Motor neuron (in vitro differentiated cells): ENCODE results near the gene VPS8. TPM values are rescaled to one million over a fixed set of nuclear protein-coding genes. Genes with fewer than 3 reads are reported as not detected.

Experiments used
- ATAC-seq, 8 experiments: fragments of 200-7000 bp; cut with Tn5 transposase; replicated peaks in 6 of 8; 2 replicates each; pipeline ENCODE4 v1.8.0; 2021; ENCODE audit warnings: mild to moderate bottlenecking in 8 of 8, moderate library complexity in 8 of 8
- H3K27ac ChIP-seq, 2 donors: fragments of 250-450 bp; sonication (Bioruptor Pico); 2 replicates each; pipeline ENCODE4 v1.9.0; 2021; ENCODE audit warnings: antibody characterized with exemption in 2 of 2, mild to moderate bottlenecking in 2 of 2, moderate library complexity in 1 of 2
- H3K4me1 ChIP-seq, 2 donors: fragments of 250-450 bp; sonication (Bioruptor Pico); replicated peaks in 1 of 2; 2 replicates each; pipeline ENCODE4 v1.6.1; 2021; ENCODE audit warnings: antibody characterized with exemption in 2 of 2, mild to moderate bottlenecking in 2 of 2, moderate library complexity in 1 of 2
- H3K4me3 ChIP-seq, 5 donors: fragments of 250-450 bp; sonication (Bioruptor Pico); 2 replicates each; pipeline ENCODE4 v1.9.0; 2021; ENCODE audit warnings: antibody characterized with exemption in 5 of 5, mild to moderate bottlenecking in 5 of 5, moderate library complexity in 4 of 5
- WGBS, 10 experiments: fragments of 450-650 bp; shearing (Covaris generic); methylation state at CpG; one replicate each; pipeline ENCODE4 v1.0.0; 2022; 5-methylcytosine and 5-hydroxymethylcytosine counted together
- in situ Hi-C, 9 experiments: fragments of 400-800 bp; cut with MboI; loops; one replicate each; pipeline ENCODE4 v1.15.0; 2021; ENCODE audit warnings: low sequenced_read_pairs in 9 of 9, low pct_unique_long_range_greater_than_20kb in 2 of 9; ENCODE audit not compliant: unreplicated experiment in 9 of 9
- total RNA-seq, 8 experiments: library from RNA; unstranded; fragments of 300-600 nt; gene quantifications; 2 replicates each; pipeline versions ENCODE4 v1.2.3 to v1.2.4, GENCODE V29; 2022

The VPS8 gene
- total RNA-seq, 8 experiments from 2014 or later = 32.0 to 86.0 (median 56.7) TPM

DNA sequence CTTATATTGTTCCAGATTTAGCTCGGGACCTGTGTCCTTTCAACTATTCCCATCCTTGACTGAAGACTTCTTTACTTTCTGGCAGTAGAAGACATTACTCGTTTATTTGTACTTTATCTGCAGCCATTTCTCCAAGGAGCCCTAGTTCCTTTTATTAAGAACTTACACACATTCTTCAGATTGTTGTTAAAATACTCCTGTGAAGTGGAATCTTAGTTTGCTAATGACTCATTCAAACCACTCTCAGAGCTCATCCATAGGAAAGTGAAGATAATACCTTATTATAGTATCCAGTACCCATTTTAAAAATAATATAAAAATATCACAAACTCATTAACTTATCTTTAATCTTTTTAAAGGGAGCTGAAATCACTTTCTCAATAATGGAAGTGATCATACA lies 277.4 kb downstream of the VPS8 start:
- Histone ChIP-seq H3K4me3 (no peak overlapping the region), H3K4me1 (peaks cover 0 to 4% of the 10 kb centered on the region in 2 donors), H3K27ac (no peak overlapping the region)
- 33 to 93% (median 68%) methylated on average over 1 to 2 of the region's 2 CpGs for WGBS, 10 experiments
- in situ Hi-C loops = no loop called here
- no peak for ATAC-seq

- in situ Hi-C loops = no loop called here
- H3K4me3 ChIP-seq = no peak overlapping the region
- H3K4me1 ChIP-seq = peaks cover 1 to 4% of the 10 kb centered on the region in 2 donors
- no peak overlapping the region for H3K27ac ChIP-seq
- peak in 1 of 8 experiments; percentile 8 for ATAC-seq
Observed at GRCh38 chr3:185089751-185090150, 277.8 kb downstream of the VPS8 start.

DNA sequence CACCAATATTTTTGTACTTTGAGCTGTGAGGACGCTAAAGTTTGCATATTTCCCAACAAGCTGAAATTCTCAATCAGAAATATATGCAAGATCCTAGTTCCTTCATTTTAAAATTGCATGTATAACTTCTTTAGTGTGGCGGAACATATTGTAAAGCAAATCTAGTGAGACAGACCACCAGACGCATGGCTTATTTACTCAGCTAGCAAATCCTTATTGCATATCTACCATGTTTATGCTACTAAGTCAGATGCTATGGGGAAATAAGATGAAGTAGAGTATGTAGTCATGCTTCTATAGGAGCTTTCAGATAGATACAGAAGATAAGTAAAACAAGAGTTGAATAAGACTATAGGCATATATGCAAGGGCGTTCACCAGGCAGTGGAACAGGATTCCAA lies 278.8 kb downstream of the VPS8 start:
- ATAC-seq = peak in 1 of 8 experiments; percentile 75
- Histone ChIP-seq H3K27ac (no peak overlapping the region), H3K4me1 (peaks cover 0 to 4% of the 10 kb centered on the region in 2 donors), H3K4me3 (no peak overlapping the region)
- 10 to 96% (median 62%) methylated on average over 1 to 4 of the region's 4 CpGs; no CpG with 5 or more reads in 1 of the 10 experiments for WGBS, 10 experiments
- in situ Hi-C loops = no loop called here

- in situ Hi-C loops = no loop called here
- no peak for ATAC-seq
- peaks cover 0 to 4% of the 10 kb centered on the region in 2 donors for H3K4me1 ChIP-seq
- no peak overlapping the region for H3K27ac ChIP-seq
- H3K4me3 ChIP-seq = no peak overlapping the region
Observed at GRCh38 chr3:185093116-185093515, 281.1 kb downstream of the VPS8 start.

- 17 to 83% (median 52%) methylated on average over 1 to 4 of the region's 4 CpGs; no CpG with 5 or more reads in 2 of the 10 experiments for WGBS, 10 experiments
- in situ Hi-C loops = no loop called here
Observed at GRCh38 chr3:185094697-185095096, 282.7 kb downstream of the VPS8 start.

More at GRCh38 chr3:185094697-185095096, 282.7 kb downstream of the VPS8 start:
- Histone ChIP-seq H3K4me3 (no peak overlapping the region), H3K4me1 (peaks cover 0 to 4% of the 10 kb centered on the region in 2 donors), H3K27ac (no peak overlapping the region)
- ATAC-seq = peak in 6 of 8 experiments; percentile 21 to 63 (median 45)

Other genes with a start within 250 kb of the VPS8 start
- 100 to 1,000 TPM in 2 of 8 experiments, 10 to 100 TPM in 6; 52.0 to 118 (median 81.4) TPM for gene MAGEF1, start 100.1 kb upstream of the VPS8 start, total RNA-seq